GM12878 (cell line): ENCODE data around the gene SAC3D1. TPM values are rescaled to one million over a fixed set of nuclear protein-coding genes. Genes with fewer than 3 reads are reported as not detected.

ENCODE experiments used
- ATAC-seq: fragments of 200-7000 bp; cut with Tn5 transposase; 3 replicates; pipeline ENCODE4 v1.9.1; 2020; ENCODE audit warnings: mild to moderate bottlenecking, moderate library complexity
- BruUV-seq: library from RNA; stranded (reverse); fragments of 400-500 nt; replicated peaks from 2 replicates; lab custom pipeline; 2021; lab: Mats Ljungman, UMichigan
- CTCF ChIA-PET: fragments of 300-600 bp; sonication (Branson Sonifier 250); formaldehyde crosslinking; extraction: SDS; loops from one replicate; lab custom pipeline; 2021; ENCODE audit warnings: inconsistent platforms; lab: Yijun Ruan, JAX
- POLR2A ChIA-PET: fragments of 350-600 bp; formaldehyde crosslinking; extraction: SDS; loops from one replicate; lab custom pipeline; 2021; ENCODE audit warnings: inconsistent platforms; lab: Charles Lee
- RAD21 ChIA-PET: fragments of 300-600 bp; sonication (Branson Sonifier 250); formaldehyde crosslinking; loops from one replicate; lab custom pipeline; 2023; ENCODE audit warnings: antibody characterized with exemption; ENCODE audit not compliant: unreplicated experiment; lab: Charles Lee
- SMC1A ChIA-PET: fragments of 300-600 bp; sonication (Branson Sonifier 250); formaldehyde crosslinking; loops from one replicate; lab custom pipeline; 2023; ENCODE audit not compliant: unreplicated experiment, uncharacterized antibody; lab: Charles Lee
- DNase-seq: peaks from one replicate; pipeline ENCODE4 v3.0.0-alpha.2; 2011; ENCODE audit warnings: low read depth, low spot score
- FAIRE-seq: peaks from 3 replicates; lab custom pipeline; 2011; peaks lifted over from hg19 to GRCh38; lab: Jason Lieb, UNC
- H2AFZ ChIP-seq: 2 replicates; pipeline ENCODE4 v1.6.0; 2011; ENCODE audit warnings: low read depth, low read length, control low read depth; ENCODE audit not compliant: control insufficient read depth
- H3K27ac ChIP-seq: 2 replicates; pipeline ENCODE4 v1.5.1; 2011; ENCODE audit warnings: control low read depth; ENCODE audit not compliant: control insufficient read depth, insufficient read depth
- H3K27me3 ChIP-seq, 2 experiments: replicated peaks in 1 of 2; 2 replicates each; pipeline versions ENCODE4 v1.6.0 to v1.6.1; 2011; ENCODE audit warnings: low read length in 1 of 2; ENCODE audit not compliant: control insufficient read depth in 2 of 2, insufficient read depth in 2 of 2
- H3K36me3 ChIP-seq, 2 experiments: 2 replicates each; pipeline ENCODE4 v1.5.1; 2011; ENCODE audit warnings: low read length in 1 of 2; ENCODE audit not compliant: control insufficient read depth in 2 of 2, insufficient read depth in 2 of 2
- H3K4me1 ChIP-seq: 2 replicates; pipeline ENCODE4 v1.6.1; 2011; ENCODE audit warnings: mild to moderate bottlenecking, low read length, moderate library complexity, mixed read lengths; ENCODE audit not compliant: control insufficient read depth, insufficient read depth
- H3K4me2 ChIP-seq: 2 replicates; pipeline ENCODE4 v1.6.0; 2011; ENCODE audit warnings: control low read depth; ENCODE audit not compliant: control insufficient read depth, insufficient read depth
- H3K4me3 ChIP-seq: fragments of 200-600 bp; sonication (generic); 2 replicates; pipeline ENCODE4 v1.5.1; 2016
- H3K79me2 ChIP-seq: 2 replicates; pipeline ENCODE4 v1.6.0; 2011; ENCODE audit warnings: low read length; ENCODE audit not compliant: control insufficient read depth, insufficient read depth
- H3K9ac ChIP-seq: 2 replicates; pipeline ENCODE4 v1.8.0; 2011; ENCODE audit warnings: low read length, control low read depth, mixed read lengths; ENCODE audit not compliant: control insufficient read depth, insufficient read depth
- H3K9me3 ChIP-seq: replicated peaks from 3 replicates; pipeline ENCODE4 v1.5.1; 2011; ENCODE audit warnings: mild to moderate bottlenecking, low read length; ENCODE audit not compliant: control insufficient read depth, insufficient read depth
- H4K20me1 ChIP-seq: 2 replicates; pipeline ENCODE4 v1.6.0; 2011; ENCODE audit not compliant: control insufficient read depth, insufficient read depth
- BMI1 ChIP-seq: fragments of 450-650 bp; IDR thresholded peaks from 2 replicates; pipeline ENCODE4 v1.6.1; 2016; ENCODE audit warnings: mild to moderate bottlenecking, moderate library complexity, borderline replicate concordance
- FOXK2 ChIP-seq: fragments of 450-650 bp; IDR thresholded peaks from 2 replicates; pipeline ENCODE4 v1.6.1; 2017; ENCODE audit warnings: mild to moderate bottlenecking, moderate library complexity
- IRF5 ChIP-seq: fragments of 450-650 bp; IDR thresholded peaks from 2 replicates; pipeline ENCODE4 v1.6.1; 2017; ENCODE audit warnings: borderline replicate concordance
- JUNB ChIP-seq: IDR thresholded peaks from 2 replicates; pipeline ENCODE4 v1.6.1; 2016; ENCODE audit warnings: antibody characterized with exemption, mild to moderate bottlenecking
- MAX ChIP-seq: IDR thresholded peaks from 2 replicates; pipeline ENCODE4 v1.6.1; 2012; ENCODE audit warnings: low read depth, low read length, improper control_type of control experiment
- MYC ChIP-seq: IDR thresholded peaks from 2 replicates; pipeline ENCODE4 v1.6.1; 2011; ENCODE audit warnings: mild to moderate bottlenecking, low read length, moderate library complexity, inconsistent platforms; ENCODE audit not compliant: insufficient read depth, insufficient replicate concordance, insufficient read length, severe bottlenecking
- RUNX3 ChIP-seq: IDR thresholded peaks from 2 replicates; pipeline ENCODE4 v1.6.1; 2012; ENCODE audit warnings: low read length, inconsistent platforms
- SIX5 ChIP-seq: IDR thresholded peaks from 2 replicates; pipeline ENCODE4 v1.6.1; 2011; ENCODE audit warnings: mild to moderate bottlenecking, low read depth, low read length, moderate library complexity; ENCODE audit not compliant: severe bottlenecking
- ZNF622 ChIP-seq: fragments of 450-650 bp; IDR thresholded peaks from 2 replicates; pipeline ENCODE4 v1.6.1; 2017; ENCODE audit warnings: mild to moderate bottlenecking, inconsistent platforms
- WGBS: methylation state at CpG from one replicate; pipeline ENCODE4 v1.1.6; 2016; ENCODE audit warnings: low lambda C conversion rate; ENCODE audit not compliant: insufficient replicate concordance, insufficient coverage; ENCODE audit errors: missing lambda C conversion rate; 5-methylcytosine and 5-hydroxymethylcytosine counted together
- in situ Hi-C: fragments of 300-500 bp; cut with MboI; formaldehyde crosslinking; loops from 9 replicates; pipeline ENCODE4 v1.14.3; 2018; ENCODE audit warnings: mixed read lengths
- intact Hi-C: fragments of 100-400 bp; cut with micrococcal nuclease; formaldehyde crosslinking; loops from one replicate; pipeline ENCODE4 v1.14.2; 2022; ENCODE audit not compliant: unreplicated experiment
- polyA plus RNA-seq, 11 experiments: library from polyadenylated mRNA; depleted of rRNA in 4 of 11; unstranded in 6 of 11; stranded (reverse) in 5 of 11; fragments of >200 nt; fragmentation: Nextera tagmentation in 4 of 11; fragmentation: Illumina TruSeq in 1 of 11; extraction: Ambion mirVana in 4 of 11; extraction: Trizol in 1 of 11; gene quantifications; 1 replicate in 1 of 11; 2 replicates in 10 of 11; pipeline versions ENCODE4 v1.2.1 to v1.2.3, GENCODE V29; 2011 to 2016; ENCODE audit warnings: inconsistent platforms in 2 of 11, missing spikeins in 2 of 11, low read depth in 1 of 11
- total RNA-seq, 4 experiments: library from RNA; depleted of rRNA in 3 of 4; stranded (reverse); fragments of >200 nt in 3 of 4; fragmentation: Illumina TruSeq in 1 of 4; extraction: Trizol in 1 of 4; gene quantifications; 2 replicates each; pipeline versions ENCODE4 v1.2.1 to v1.2.3, GENCODE V29; 2013 to 2021
- TF ChIP-seq, protein P1 (sequence below): fragments of 150-350 bp; IDR thresholded peaks from 2 replicates; pipeline ENCODE4 v1.6.1; 2016; ENCODE audit warnings: low read depth, low read length
- TF ChIP-seq, protein P2 (sequence below): fragments of 450-650 bp; formaldehyde crosslinking; IDR thresholded peaks from 2 replicates; pipeline ENCODE4 v1.4.0; 2020; ENCODE audit warnings: mild to moderate bottlenecking, moderate library complexity
- TF ChIP-seq, protein P3 (sequence below): fragments of 450-650 bp; IDR thresholded peaks from 2 replicates; pipeline ENCODE4 v1.6.1; 2017; ENCODE audit warnings: low read depth, mild to moderate bottlenecking, moderate library complexity

Gene SAC3D1
- total and polyA plus RNA-seq, 10 of the 15 experiments (the other 5 are each of a cell fraction or from before 2014, with no cell fraction given) = 0.16 to 44.6 (median 12.1) TPM

- TF ChIP-seq SIX5 = no peak
- TF ChIP-seq ZNF622 = no peak
- TF ChIP-seq FOXK2 = no peak
- TF ChIP-seq MAX = no peak
Observed at GRCh38 chr11:65072631-65072966, 31.6 kb downstream of the SAC3D1 start (continued).

GRCh38 chr11:65077451-65077850 is 36.4 kb downstream of the SAC3D1 start:
- ChIA-PET RAD21 (interaction anchor here (3.0 kb wide), 1 partner anchor 37 kb away, joined by 8 read pairs; the partner anchor contains the start of gene SAC3D1), POLR2A (interaction anchor here (1.2 kb wide), 2 partner anchors 43 to 49 kb away, joined by 3 read pairs; no protein-coding TSS in a partner anchor), CTCF (interaction anchor here (1.0 to 2.2 kb wide), 2 partner anchors 38 to 65 kb away, joined by 3 to 4 read pairs; no protein-coding TSS in a partner anchor), SMC1A (interaction anchor here (1.3 to 2.3 kb wide), 3 partner anchors 9 to 64 kb away, joined by 3 to 9 read pairs (median 3); no protein-coding TSS in a partner anchor)
- Histone ChIP-seq H2AFZ (no peak overlapping the region), H3K9ac (no peak overlapping the region), H3K79me2 (peaks cover 42% of the 10 kb centered on the region), H3K36me3 (peaks cover 5 to 13% of the 10 kb centered on the region in 2 experiments; a peak in 3 of 4 replicates), H3K27ac (no peak overlapping the region), H3K4me1 (peaks cover 32% of the 10 kb centered on the region), H3K4me3 (no peak overlapping the region), H3K4me2 (no peak overlapping the region), H3K27me3 (no peaks in the 10 kb centered on the region), H4K20me1 (no peaks in the 10 kb centered on the region), H3K9me3 (no peaks in the 10 kb centered on the region)
- BruUV-seq = no TSS peak
- intact Hi-C loops = loop anchor here (5.0 kb wide), 1 partner anchor 35 kb away; the partner anchor contains the start of gene SAC3D1
- no peak for ATAC-seq
- WGBS = 72% methylated on average over 4 of the region's 4 CpGs
- no peak for FAIRE-seq
- no peak for DNase-seq
- in situ Hi-C loops = no loop called here
- TF ChIP-seq, protein P1, sequence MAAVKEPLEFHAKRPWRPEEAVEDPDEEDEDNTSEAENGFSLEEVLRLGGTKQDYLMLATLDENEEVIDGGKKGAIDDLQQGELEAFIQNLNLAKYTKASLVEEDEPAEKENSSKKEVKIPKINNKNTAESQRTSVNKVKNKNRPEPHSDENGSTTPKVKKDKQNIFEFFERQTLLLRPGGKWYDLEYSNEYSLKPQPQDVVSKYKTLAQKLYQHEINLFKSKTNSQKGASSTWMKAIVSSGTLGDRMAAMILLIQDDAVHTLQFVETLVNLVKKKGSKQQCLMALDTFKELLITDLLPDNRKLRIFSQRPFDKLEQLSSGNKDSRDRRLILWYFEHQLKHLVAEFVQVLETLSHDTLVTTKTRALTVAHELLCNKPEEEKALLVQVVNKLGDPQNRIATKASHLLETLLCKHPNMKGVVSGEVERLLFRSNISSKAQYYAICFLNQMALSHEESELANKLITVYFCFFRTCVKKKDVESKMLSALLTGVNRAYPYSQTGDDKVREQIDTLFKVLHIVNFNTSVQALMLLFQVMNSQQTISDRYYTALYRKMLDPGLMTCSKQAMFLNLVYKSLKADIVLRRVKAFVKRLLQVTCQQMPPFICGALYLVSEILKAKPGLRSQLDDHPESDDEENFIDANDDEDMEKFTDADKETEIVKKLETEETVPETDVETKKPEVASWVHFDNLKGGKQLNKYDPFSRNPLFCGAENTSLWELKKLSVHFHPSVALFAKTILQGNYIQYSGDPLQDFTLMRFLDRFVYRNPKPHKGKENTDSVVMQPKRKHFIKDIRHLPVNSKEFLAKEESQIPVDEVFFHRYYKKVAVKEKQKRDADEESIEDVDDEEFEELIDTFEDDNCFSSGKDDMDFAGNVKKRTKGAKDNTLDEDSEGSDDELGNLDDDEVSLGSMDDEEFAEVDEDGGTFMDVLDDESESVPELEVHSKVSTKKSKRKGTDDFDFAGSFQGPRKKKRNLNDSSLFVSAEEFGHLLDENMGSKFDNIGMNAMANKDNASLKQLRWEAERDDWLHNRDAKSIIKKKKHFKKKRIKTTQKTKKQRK = no peak
- TF ChIP-seq BMI1 (no peak), MYC (no peak), RUNX3 (no peak), JUNB (no peak), IRF5 (no peak)
- TF ChIP-seq, protein P2, sequence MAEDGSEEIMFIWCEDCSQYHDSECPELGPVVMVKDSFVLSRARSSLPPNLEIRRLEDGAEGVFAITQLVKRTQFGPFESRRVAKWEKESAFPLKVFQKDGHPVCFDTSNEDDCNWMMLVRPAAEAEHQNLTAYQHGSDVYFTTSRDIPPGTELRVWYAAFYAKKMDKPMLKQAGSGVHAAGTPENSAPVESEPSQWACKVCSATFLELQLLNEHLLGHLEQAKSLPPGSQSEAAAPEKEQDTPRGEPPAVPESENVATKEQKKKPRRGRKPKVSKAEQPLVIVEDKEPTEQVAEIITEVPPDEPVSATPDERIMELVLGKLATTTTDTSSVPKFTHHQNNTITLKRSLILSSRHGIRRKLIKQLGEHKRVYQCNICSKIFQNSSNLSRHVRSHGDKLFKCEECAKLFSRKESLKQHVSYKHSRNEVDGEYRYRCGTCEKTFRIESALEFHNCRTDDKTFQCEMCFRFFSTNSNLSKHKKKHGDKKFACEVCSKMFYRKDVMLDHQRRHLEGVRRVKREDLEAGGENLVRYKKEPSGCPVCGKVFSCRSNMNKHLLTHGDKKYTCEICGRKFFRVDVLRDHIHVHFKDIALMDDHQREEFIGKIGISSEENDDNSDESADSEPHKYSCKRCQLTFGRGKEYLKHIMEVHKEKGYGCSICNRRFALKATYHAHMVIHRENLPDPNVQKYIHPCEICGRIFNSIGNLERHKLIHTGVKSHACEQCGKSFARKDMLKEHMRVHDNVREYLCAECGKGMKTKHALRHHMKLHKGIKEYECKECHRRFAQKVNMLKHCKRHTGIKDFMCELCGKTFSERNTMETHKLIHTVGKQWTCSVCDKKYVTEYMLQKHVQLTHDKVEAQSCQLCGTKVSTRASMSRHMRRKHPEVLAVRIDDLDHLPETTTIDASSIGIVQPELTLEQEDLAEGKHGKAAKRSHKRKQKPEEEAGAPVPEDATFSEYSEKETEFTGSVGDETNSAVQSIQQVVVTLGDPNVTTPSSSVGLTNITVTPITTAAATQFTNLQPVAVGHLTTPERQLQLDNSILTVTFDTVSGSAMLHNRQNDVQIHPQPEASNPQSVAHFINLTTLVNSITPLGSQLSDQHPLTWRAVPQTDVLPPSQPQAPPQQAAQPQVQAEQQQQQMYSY (CRISPR knock-in tag) = no peak
- TF ChIP-seq, protein P3, sequence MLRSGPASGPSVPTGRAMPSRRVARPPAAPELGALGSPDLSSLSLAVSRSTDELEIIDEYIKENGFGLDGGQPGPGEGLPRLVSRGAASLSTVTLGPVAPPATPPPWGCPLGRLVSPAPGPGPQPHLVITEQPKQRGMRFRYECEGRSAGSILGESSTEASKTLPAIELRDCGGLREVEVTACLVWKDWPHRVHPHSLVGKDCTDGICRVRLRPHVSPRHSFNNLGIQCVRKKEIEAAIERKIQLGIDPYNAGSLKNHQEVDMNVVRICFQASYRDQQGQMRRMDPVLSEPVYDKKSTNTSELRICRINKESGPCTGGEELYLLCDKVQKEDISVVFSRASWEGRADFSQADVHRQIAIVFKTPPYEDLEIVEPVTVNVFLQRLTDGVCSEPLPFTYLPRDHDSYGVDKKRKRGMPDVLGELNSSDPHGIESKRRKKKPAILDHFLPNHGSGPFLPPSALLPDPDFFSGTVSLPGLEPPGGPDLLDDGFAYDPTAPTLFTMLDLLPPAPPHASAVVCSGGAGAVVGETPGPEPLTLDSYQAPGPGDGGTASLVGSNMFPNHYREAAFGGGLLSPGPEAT = no peak
